ENCODE measurements around the gene RSF1. TPM values are rescaled to one million over a fixed set of nuclear protein-coding genes. Genes with fewer than 3 reads are reported as not detected.

The RSF1 gene
- total and polyA plus RNA-seq, 2 donors (not counting 1 experiment from before 2014, with no cell fraction given), result 4.8 to 104 TPM

DNA sequence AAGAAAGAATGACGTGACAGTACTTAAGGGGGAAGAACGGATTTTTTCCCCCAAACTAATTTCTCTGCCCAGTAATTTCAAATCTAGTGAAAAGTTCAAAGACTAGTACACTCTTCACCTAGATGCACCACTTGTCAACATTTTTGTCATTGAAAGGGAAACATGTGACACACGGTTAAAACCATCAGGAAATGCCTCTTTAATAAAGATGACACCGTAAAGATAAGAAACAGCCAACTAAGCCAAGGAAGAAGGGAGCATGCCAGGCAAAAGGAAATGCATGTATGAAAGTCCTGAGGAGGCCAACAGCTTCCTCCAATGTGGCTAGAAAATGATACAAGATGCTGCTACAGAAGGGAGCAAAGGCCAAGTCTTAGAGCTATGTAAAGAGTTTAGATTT lies 49.4 kb downstream of the RSF1 start:
- WGBS (ENCODE audit: insufficient coverage), result 8% methylated on average over 2 of the region's 4 CpGs
- H2AFZ ChIP-seq (ENCODE audit: insufficient read depth, low read depth, low read length, poor library complexity, severe bottlenecking), result no peak overlapping the region
- POLR2A ChIA-PET, result no interaction called here
- CTCF ChIA-PET, result no interaction called here
- H3K4me2 ChIP-seq (replicated peaks; ENCODE audit: low read depth, low read length, poor library complexity, severe bottlenecking), result no peak overlapping the region
- H3K79me2 ChIP-seq (ENCODE audit: control insufficient read depth, insufficient read depth, low read length), result peaks cover 92% of the 10 kb centered on the region
- Mint-ChIP-seq H3K4me1 (peaks cover 43% of the 10 kb centered on the region), H3K9me3 (ENCODE audit: insufficient read depth) (no peaks in the 10 kb centered on the region), H3K4me3 (no peak overlapping the region), H3K27me3 (no peaks in the 10 kb centered on the region), H3K27ac (no peak overlapping the region)
- H4K20me1 ChIP-seq (ENCODE audit: control insufficient read depth, insufficient read depth, low read length, poor library complexity, severe bottlenecking), result peaks cover 84% of the 10 kb centered on the region
- peaks cover 4 to 9% of the 10 kb centered on the region in 2 experiments for H3K36me3 ChIP-seq (replicated peaks in 1 of 2; ENCODE audit: control extremely low read depth in 1 of 2, control insufficient read depth in 1 of 2, extremely low read depth in 1 of 2, insufficient read depth in 2 of 2, low read length in 1 of 2)
- no peak overlapping the region for H3K27ac ChIP-seq (ENCODE audit: low read length in 2 of 2)
- no peaks in the 10 kb centered on the region for H3K27me3 ChIP-seq (replicated peaks in 1 of 4; ENCODE audit: control extremely low read depth in 1 of 4, control insufficient read depth in 3 of 4, insufficient read depth in 4 of 4, low read length in 3 of 4)
- H3K9me3 ChIP-seq (ENCODE audit: control extremely low read depth in 1 of 3, control insufficient read depth in 2 of 3, insufficient read depth in 1 of 3, low read length in 2 of 3), result no peaks in the 10 kb centered on the region
- ATAC-seq (ENCODE audit: low read depth), result no peak
- H3K9ac ChIP-seq (ENCODE audit: low read length), result no peak overlapping the region
- intact Hi-C loops (cut with micrococcal nuclease), result no loop called here
- peaks cover 7 to 8% of the 10 kb centered on the region in 2 donors for H3K4me1 ChIP-seq (ENCODE audit: control insufficient read depth in 2 of 2, insufficient read depth in 2 of 2, low read length in 2 of 2)
- TF ChIP-seq EZH2 (IDR thresholded peaks at IDR 0.05; ENCODE audit: borderline replicate concordance, insufficient read depth, low read depth, low read length, poor library complexity, severe bottlenecking), result no peak
- TF ChIP-seq, protein P1, sequence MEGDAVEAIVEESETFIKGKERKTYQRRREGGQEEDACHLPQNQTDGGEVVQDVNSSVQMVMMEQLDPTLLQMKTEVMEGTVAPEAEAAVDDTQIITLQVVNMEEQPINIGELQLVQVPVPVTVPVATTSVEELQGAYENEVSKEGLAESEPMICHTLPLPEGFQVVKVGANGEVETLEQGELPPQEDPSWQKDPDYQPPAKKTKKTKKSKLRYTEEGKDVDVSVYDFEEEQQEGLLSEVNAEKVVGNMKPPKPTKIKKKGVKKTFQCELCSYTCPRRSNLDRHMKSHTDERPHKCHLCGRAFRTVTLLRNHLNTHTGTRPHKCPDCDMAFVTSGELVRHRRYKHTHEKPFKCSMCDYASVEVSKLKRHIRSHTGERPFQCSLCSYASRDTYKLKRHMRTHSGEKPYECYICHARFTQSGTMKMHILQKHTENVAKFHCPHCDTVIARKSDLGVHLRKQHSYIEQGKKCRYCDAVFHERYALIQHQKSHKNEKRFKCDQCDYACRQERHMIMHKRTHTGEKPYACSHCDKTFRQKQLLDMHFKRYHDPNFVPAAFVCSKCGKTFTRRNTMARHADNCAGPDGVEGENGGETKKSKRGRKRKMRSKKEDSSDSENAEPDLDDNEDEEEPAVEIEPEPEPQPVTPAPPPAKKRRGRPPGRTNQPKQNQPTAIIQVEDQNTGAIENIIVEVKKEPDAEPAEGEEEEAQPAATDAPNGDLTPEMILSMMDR (IDR thresholded peaks at IDR 0.05), result no peak
- DNase-seq, result no peak
- H3K4me3 ChIP-seq (ENCODE audit: control extremely low read depth in 1 of 5, extremely low read depth in 1 of 5, insufficient read depth in 1 of 5, low read depth in 2 of 5, low read length in 4 of 5), result no peak overlapping the region

DNA sequence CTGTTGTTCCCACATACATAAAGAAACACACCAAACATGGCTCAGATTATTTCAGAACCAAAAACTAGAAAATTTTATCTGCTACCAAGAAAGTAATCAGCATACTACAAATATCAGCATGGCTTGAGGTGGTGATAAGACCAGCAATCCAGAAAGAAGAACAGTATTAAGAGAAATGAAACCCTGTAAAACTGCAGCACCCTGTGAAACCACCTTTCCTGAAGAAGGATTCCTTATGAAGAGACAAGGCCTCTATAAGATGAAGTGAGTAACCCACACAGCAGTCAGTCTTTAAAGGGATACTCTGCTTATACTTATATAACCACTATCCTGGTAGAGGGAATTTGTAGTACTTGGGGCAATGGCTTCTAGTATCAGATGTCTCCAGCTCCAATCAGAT lies 49.9 kb downstream of the RSF1 start:
- Histone ChIP-seq H3K27ac (ENCODE audit: low read length in 2 of 2) (no peak overlapping the region), H2AFZ (ENCODE audit: insufficient read depth, low read depth, low read length, poor library complexity, severe bottlenecking) (no peak overlapping the region), H3K36me3 (replicated peaks in 1 of 2; ENCODE audit: control extremely low read depth in 1 of 2, control insufficient read depth in 1 of 2, extremely low read depth in 1 of 2, insufficient read depth in 2 of 2, low read length in 1 of 2) (peaks cover 1 to 5% of the 10 kb centered on the region in 2 experiments), H3K4me3 (ENCODE audit: control extremely low read depth in 1 of 5, extremely low read depth in 1 of 5, insufficient read depth in 1 of 5, low read depth in 2 of 5, low read length in 4 of 5) (no peak overlapping the region), H3K4me1 (ENCODE audit: control insufficient read depth in 2 of 2, insufficient read depth in 2 of 2, low read length in 2 of 2) (peaks cover 7 to 8% of the 10 kb centered on the region in 2 donors), H4K20me1 (ENCODE audit: control insufficient read depth, insufficient read depth, low read length, poor library complexity, severe bottlenecking) (peaks cover 80% of the 10 kb centered on the region), H3K9me3 (ENCODE audit: control extremely low read depth in 1 of 3, control insufficient read depth in 2 of 3, insufficient read depth in 1 of 3, low read length in 2 of 3) (no peaks in the 10 kb centered on the region), H3K79me2 (ENCODE audit: control insufficient read depth, insufficient read depth, low read length) (peaks cover 88% of the 10 kb centered on the region), H3K27me3 (replicated peaks in 1 of 4; ENCODE audit: control extremely low read depth in 1 of 4, control insufficient read depth in 3 of 4, insufficient read depth in 4 of 4, low read length in 3 of 4) (no peaks in the 10 kb centered on the region), H3K4me2 (replicated peaks; ENCODE audit: low read depth, low read length, poor library complexity, severe bottlenecking) (no peak overlapping the region), H3K9ac (ENCODE audit: low read length) (no peak overlapping the region)
- H3K27ac Mint-ChIP-seq, result no peak overlapping the region
- ChIA-PET CTCF (interaction anchor here (1.0 kb wide), 1 partner anchor 275 kb away, joined by 3 read pairs; no protein-coding TSS in a partner anchor), POLR2A (no interaction called here)
- H3K9me3 Mint-ChIP-seq (ENCODE audit: insufficient read depth), result no peaks in the 10 kb centered on the region
- no peaks in the 10 kb centered on the region for H3K27me3 Mint-ChIP-seq
- ATAC-seq (ENCODE audit: low read depth) (no peak), DNase-seq (no peak)
- intact Hi-C loops (cut with micrococcal nuclease), result no loop called here
- peaks cover 41% of the 10 kb centered on the region for H3K4me1 Mint-ChIP-seq
- H3K4me3 Mint-ChIP-seq, result no peak overlapping the region
- TF ChIP-seq, protein P1 (IDR thresholded peaks at IDR 0.05), result no peak
- no peak for TF ChIP-seq EZH2 (IDR thresholded peaks at IDR 0.05; ENCODE audit: borderline replicate concordance, insufficient read depth, low read depth, low read length, poor library complexity, severe bottlenecking)

Measured in B cell (primary cell).